Measurements from ENCODE around the gene TEKT2.

Gene TEKT2

GRCh38 chr1:36062315-36062714 is 21.6 kb upstream of the TEKT2 start (continued):
- no peak for TF ChIP-seq PRDM2 (tag by site-specific recombination; IDR thresholded peaks at IDR 0.05; ENCODE audit: borderline replicate concordance)
- TF ChIP-seq ZNF704 (tag by site-specific recombination; IDR thresholded peaks at IDR 0.05) = no peak
- no peak for TF ChIP-seq ZNF555 (tag by site-specific recombination; conservative IDR thresholded peaks at IDR 0.05)
- TF ChIP-seq ZNF350 (tag by site-specific recombination; IDR thresholded peaks at IDR 0.05) = no peak
- TF ChIP-seq ZNF354C (tag by site-specific recombination; IDR thresholded peaks at IDR 0.05; ENCODE audit: borderline replicate concordance, low read depth) = no peak

GRCh38 chr1:36067871-36068270 is 16.0 kb upstream of the TEKT2 start:
- H3K9me3 ChIP-seq (ENCODE audit: control insufficient read depth, insufficient read depth, low read depth, low read length) = no peaks in the 10 kb centered on the region
- POLR2A ChIA-PET = interaction anchor here (0.6 kb wide), 1 partner anchor 24 kb away, joined by 5 read pairs; no protein-coding TSS in a partner anchor
- CTCF ChIA-PET = no interaction called here
- TF ChIP-seq ZNF335 (tag by site-specific recombination; conservative IDR thresholded peaks at IDR 0.05) = no peak
- TF ChIP-seq ZBTB26 (tag by site-specific recombination; optimal IDR thresholded peaks at IDR 0.05) = no peak
- no peak for TF ChIP-seq FEZF1 (tag by site-specific recombination; IDR thresholded peaks at IDR 0.05)
- TF ChIP-seq TSHZ1 (tag by site-specific recombination; IDR thresholded peaks at IDR 0.05; ENCODE audit: borderline replicate concordance) = no peak
- TF ChIP-seq YY1 (tag by site-specific recombination; IDR thresholded peaks at IDR 0.05) = no peak
- no peak for TF ChIP-seq ZNF488 (tag by site-specific recombination; IDR thresholded peaks at IDR 0.05)
- no peak for TF ChIP-seq ELK4 (IDR thresholded peaks at IDR 0.05; ENCODE audit: borderline replicate concordance, low read depth, low read length)
- no peak for TF ChIP-seq TCF7L2 (IDR thresholded peaks at IDR 0.05; ENCODE audit: borderline replicate concordance, low read depth, low read length)
- no peak for TF ChIP-seq ZSCAN16 (tag by site-specific recombination; IDR thresholded peaks at IDR 0.05)
- TF ChIP-seq ZNF654 (tag by site-specific recombination; IDR thresholded peaks at IDR 0.05; ENCODE audit: low read depth) = no peak
- H3K36me3 ChIP-seq (ENCODE audit: control insufficient read depth in 2 of 2, insufficient read depth in 1 of 2, low read length in 2 of 2) = no peaks in the 10 kb centered on the region
- no peak overlapping the region for H3K4me3 ChIP-seq (ENCODE audit: low read depth, low read length)
- no peaks in the 10 kb centered on the region for H3K4me1 ChIP-seq (ENCODE audit: control insufficient read depth, insufficient read depth, low read length)
- H3K27ac ChIP-seq (ENCODE audit: extremely low read depth, low read depth, low read length) = no peak overlapping the region

Data from HEK293 (cell line).